ENCODE results near the gene TP53.

DNA sequence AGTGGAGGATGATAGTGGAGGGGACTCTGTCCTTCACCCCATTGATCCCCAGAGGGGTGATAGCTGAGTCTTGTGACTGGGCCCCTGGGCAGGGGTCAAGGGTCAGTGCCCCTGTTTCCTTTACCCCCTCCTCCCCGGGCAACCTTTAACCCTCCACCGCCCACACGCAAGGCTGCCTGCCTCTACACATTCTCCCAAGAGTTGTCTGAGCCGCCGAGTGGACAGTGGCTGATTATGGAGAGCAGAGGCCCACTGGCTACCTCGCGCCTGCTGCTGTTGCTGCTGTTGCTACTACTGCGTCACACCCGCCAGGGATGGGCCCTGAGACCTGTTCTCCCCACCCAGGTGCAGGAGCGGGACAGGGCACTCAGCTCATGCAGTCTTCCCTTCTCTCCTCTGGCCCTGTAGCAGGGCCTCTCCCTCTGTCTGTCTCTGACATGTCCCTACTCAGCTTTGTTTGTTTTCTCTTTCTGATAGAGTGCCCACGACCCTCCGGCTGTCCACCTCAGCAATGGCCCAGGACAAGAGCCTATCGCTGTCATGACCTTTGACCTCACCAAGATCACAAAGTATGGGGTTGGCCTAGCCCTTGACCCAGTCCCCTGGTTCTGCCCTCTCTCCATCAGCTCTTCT lies 57.2 kb downstream of the TP53 start, which contains the start of gene SHBG:
- no peak for TF ChIP-seq POLR2A (IDR thresholded peaks at IDR 0.05)
- TF ChIP-seq, protein P1, sequence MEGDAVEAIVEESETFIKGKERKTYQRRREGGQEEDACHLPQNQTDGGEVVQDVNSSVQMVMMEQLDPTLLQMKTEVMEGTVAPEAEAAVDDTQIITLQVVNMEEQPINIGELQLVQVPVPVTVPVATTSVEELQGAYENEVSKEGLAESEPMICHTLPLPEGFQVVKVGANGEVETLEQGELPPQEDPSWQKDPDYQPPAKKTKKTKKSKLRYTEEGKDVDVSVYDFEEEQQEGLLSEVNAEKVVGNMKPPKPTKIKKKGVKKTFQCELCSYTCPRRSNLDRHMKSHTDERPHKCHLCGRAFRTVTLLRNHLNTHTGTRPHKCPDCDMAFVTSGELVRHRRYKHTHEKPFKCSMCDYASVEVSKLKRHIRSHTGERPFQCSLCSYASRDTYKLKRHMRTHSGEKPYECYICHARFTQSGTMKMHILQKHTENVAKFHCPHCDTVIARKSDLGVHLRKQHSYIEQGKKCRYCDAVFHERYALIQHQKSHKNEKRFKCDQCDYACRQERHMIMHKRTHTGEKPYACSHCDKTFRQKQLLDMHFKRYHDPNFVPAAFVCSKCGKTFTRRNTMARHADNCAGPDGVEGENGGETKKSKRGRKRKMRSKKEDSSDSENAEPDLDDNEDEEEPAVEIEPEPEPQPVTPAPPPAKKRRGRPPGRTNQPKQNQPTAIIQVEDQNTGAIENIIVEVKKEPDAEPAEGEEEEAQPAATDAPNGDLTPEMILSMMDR (IDR thresholded peaks at IDR 0.05), result no peak

Data from upper lobe of left lung (tissue), 4 donors.